ENCODE measurements around the gene COL5A1.
"Not testable (repeated sequence)": the region's sequence is repeated elsewhere in the genome, so short reads cannot be mapped to it uniquely, and the experiment has no call there.

COL5A1 gene

DNA sequence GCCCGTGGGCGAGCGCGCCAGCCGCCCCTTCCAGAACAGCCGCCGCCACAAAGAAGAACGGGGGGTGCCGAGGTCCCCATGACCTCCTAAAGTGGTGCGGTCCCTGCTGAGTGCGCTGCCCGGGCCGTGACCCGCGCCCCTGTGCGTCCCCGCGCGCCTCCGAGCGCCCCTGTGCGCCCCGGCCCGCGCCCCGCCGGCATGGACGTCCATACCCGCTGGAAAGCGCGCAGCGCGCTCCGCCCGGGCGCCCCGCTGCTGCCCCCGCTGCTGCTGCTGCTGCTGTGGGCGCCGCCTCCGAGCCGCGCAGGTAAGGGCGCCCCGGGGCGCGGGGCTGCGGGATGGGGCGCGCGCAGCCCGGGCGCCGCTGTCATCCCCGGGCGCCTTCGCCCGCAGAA is 384 bp downstream of the COL5A1 start:
- no peak for DNase-seq

GRCh38 chr9:134642385-134643181 is 980 bp downstream of the COL5A1 start:
- peak; percentile 94 for DNase-seq

GRCh38 chr9:134643222-134643671 is 1.6 kb downstream of the COL5A1 start:
- DNase-seq: no peak

- DNase-seq: not testable (repeated sequence)
These were observed 2.8 kb downstream of the COL5A1 start for GRCh38 chr9:134644401-134644724.

DNA sequence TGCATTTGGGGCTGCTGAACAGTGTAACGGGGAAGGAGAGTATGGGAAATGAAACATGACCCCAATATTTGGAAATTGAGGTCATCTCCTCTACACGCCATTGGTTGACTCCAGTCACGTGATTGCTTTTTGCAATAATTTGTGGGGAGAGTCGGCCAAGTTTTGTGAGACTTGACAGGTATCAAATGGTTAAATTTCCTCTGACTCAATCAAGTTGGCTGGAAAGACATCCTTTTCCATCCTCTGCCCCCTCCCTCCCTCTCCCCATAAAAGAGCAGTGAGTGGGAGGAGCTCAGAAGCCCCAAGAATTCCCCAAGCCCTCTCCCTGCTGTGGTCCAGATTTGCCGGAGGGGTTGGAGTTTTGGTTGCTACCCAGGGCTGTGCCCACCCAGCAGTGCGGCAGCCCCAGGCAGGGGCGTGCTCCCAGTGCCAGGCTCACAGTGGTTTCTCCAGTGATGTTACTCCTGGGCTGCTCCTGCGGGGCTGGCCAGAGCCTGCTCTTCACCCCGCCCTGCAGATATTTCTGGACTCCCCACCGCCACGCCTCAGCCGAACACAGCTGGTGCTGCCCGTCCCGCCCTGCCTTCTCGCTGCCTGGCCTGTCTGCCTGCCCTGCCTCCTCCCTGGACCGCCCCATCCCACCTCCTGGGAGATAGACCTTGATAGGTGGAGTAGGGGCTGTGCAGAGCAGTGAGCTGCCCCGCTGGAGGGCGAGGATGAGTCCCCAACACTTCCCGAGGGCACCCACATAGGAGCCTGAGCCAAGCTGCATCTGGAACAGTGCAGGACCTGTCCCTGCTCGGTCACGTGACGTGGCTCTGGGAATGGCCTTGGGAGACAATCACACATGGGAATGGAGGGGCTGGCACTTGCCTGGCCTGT is 3.4 kb downstream of the COL5A1 start:
- no peak for DNase-seq

GRCh38 chr9:134645607-134646365 is 4.2 kb downstream of the COL5A1 start:
- no peak for DNase-seq

- no peak for DNase-seq
These were observed 5.9 kb downstream of the COL5A1 start for GRCh38 chr9:134647359-134648080.

DNA sequence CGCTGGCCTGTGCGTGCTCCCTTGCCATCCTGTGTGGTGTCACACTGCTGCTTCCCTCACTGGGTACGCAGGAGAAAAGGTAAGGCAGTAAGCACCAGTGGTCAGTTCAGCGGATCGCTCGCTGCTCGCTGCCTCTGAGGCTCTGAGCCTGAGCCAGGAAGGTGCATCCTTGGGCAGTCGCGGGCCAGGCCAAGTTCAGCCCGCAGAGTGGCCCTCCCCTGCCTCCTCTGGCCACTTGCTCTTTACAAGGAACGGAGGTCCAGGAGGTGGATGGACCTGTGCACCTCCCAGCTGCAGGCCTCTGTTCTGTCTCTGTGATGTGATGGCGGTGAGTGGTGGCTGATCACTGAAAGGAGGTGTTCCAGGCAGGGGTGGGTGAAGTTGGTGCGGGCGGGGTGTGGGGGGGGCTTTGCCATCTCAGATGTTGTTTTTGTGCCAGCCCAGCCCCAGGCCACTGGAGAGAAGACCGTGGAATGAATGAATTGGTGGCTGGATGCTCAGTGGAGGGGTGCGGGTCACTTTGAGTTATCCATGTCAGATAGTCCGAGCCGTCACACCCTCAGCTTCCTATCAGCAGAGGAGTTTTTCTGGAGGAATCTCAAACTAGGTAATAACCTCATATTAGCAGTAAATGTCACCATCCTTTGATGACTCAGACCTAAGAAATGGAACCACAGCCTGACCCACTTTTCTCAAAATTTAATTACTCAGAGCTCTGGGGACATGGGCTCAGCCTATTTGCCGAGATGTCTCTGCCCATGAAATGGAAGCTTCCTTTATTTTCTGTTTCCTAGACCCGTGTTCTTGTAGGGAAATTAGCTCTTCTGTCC is 7.3 kb downstream of the COL5A1 start:
- DNase-seq: no peak

- DNase-seq: no peak
These were observed 9.0 kb downstream of the COL5A1 start for GRCh38 chr9:134650431-134651190.

DNA sequence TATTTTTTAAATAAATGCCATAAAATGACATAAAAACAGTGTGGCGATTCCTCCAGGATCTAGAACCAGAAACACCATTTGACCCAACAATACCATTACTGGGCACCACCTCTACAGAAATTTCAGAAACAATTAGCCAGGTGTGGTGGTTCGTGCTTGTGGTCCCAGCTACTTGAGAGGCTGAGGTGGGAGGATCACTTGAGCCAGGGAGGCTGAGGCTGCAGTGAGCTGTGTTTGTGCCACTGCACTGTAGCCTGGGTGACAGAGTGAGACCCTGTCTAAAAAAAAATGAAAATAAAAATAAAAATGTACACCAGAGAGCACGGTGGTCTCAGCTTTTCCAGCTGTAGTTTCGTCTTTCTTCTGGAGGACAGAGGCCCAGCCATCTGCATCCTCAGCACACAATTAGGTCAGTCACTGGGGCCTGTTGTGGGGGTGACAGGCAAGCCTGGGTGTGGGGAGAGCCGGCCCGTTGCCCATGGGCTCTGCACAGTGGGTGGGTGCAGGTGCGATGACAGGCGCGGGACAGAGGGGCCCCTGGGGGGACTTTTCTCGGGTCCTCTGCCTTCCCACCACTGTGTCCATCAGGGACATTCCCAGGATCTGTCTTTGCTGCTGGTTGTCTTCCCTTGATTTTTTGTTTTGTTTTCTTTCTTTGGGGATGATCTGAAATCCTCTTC is 9.8 kb downstream of the COL5A1 start:
- no peak for DNase-seq

GRCh38 chr9:134652291-134653225 is 11.0 kb downstream of the COL5A1 start:
- no peak for DNase-seq

GRCh38 chr9:134653259-134654009 is 11.8 kb downstream of the COL5A1 start:
- DNase-seq: no peak

DNA sequence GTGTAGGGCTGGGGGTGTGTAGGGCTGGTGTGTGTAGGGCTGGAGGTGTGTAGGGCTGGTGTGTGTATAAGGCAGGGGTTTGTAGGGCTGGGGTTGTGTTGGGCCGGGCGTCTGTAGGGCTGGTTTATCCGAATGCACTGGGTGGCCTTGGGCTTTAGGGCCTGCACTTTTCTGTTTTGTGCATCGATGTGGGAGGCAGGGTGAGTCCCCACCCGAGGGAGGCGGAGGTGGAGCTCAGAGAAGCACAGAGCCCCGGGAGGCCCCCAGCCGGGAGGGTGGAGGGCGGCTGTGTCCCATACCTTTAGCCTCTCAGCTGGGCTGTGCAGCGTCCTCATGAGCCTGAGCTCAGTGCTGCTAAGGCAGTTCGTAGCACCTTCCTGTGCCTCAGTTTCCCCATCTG is 13.5 kb downstream of the COL5A1 start:
- no peak for DNase-seq

- DNase-seq: no peak
These were observed 14.2 kb downstream of the COL5A1 start for GRCh38 chr9:134655586-134656333.

GRCh38 chr9:134656334-134657006 is 14.9 kb downstream of the COL5A1 start:
- DNase-seq: no peak

GRCh38 chr9:134657666-134658377 is 16.2 kb downstream of the COL5A1 start:
- DNase-seq: no peak
